Activated naive CD4-positive, alpha-beta T cell treated with anti-CD3 and anti-CD28 coated beads, Interleukin-2, amount 10 ng/mL, durations not matched to agents 7 days and 5 days (primary cell): ENCODE measurements around the gene ATL2.

Experiments
- CTCF ChIA-PET: fragments of 350-600 bp; sonication (Branson Sonifier 250); formaldehyde crosslinking; loops from one replicate; lab custom pipeline; 2021; ENCODE audit warnings: antibody characterized with exemption; lab: Charles Lee
- DNase-seq: peaks from one replicate; pipeline ENCODE4 v3.0.0-alpha.2; 2020
- H3K27ac Mint-ChIP-seq: one replicate; pipeline ENCODE4 v1.8.0; 2021; ENCODE audit warnings: mild to moderate bottlenecking, moderate library complexity, mixed read lengths
- H3K27me3 Mint-ChIP-seq: one replicate; pipeline ENCODE4 v1.8.0; 2021; ENCODE audit warnings: mild to moderate bottlenecking, mixed read lengths
- H3K36me3 Mint-ChIP-seq: one replicate; pipeline ENCODE4 v1.8.0; 2021; ENCODE audit warnings: mixed read lengths
- H3K4me1 Mint-ChIP-seq: one replicate; pipeline ENCODE4 v1.8.0; 2021; ENCODE audit warnings: mixed read lengths
- H3K4me3 Mint-ChIP-seq: one replicate; pipeline ENCODE4 v1.8.0; 2021; ENCODE audit warnings: mild to moderate bottlenecking, moderate library complexity, mixed read lengths
- H3K9me3 Mint-ChIP-seq: one replicate; pipeline ENCODE4 v1.8.0; 2021; ENCODE audit warnings: mixed read lengths

The ATL2 gene

DNA sequence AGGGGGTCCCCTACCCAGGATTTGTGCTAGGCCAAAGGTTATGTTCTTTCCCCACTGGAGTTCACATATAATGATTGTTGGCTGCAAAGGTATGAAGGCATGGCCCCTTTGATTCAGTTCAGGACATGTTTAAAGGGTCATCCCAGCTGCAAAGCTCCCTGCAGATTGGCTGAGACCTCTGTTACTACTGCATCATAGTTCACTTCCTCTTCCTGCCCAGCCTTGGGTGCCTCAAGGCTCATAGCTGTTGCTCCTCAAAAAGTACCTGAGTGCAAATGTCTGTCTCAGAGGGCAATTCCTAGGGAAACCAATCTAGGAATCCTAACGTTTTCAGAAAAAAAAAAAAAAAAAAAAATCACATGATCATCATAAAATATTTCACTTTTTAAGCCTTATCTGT lies 125.1 kb downstream of the ATL2 start:
- DNase-seq: no peak
- Mint-ChIP-seq H3K36me3 (no peaks in the 10 kb centered on the region), H3K27me3 (peaks cover 13% of the 10 kb centered on the region), H3K27ac (no peak overlapping the region), H3K9me3 (no peaks in the 10 kb centered on the region), H3K4me1 (no peaks in the 10 kb centered on the region), H3K4me3 (no peak overlapping the region)
- CTCF ChIA-PET: interaction anchor here (0.5 to 1.3 kb wide), 2 partner anchors 14 to 285 kb away, joined by 3 to 5 read pairs; no protein-coding TSS in a partner anchor

DNA sequence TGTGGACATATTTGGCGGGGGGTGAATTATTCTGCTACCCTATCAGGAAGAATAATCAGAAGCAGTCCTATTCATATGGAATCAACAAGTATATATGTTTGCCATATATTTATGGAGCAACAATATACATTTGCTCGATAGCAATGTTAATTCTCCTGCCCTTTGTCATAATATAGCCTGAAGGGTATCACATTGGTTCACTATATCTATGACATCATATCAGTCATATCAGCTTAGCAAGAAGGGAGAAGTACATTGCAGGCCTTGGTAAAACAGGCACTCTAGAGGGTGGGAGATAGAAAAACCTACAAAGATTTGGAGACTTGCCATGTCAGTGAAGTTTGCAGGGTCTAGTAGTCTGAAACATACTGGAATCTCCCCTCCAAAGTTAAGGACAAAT lies 128.4 kb downstream of the ATL2 start:
- Mint-ChIP-seq H3K9me3 (no peaks in the 10 kb centered on the region), H3K36me3 (no peaks in the 10 kb centered on the region), H3K4me3 (no peak overlapping the region), H3K27ac (no peak overlapping the region), H3K4me1 (no peaks in the 10 kb centered on the region), H3K27me3 (peaks cover 16% of the 10 kb centered on the region)
- DNase-seq: no peak
- CTCF ChIA-PET: no interaction called here

DNA sequence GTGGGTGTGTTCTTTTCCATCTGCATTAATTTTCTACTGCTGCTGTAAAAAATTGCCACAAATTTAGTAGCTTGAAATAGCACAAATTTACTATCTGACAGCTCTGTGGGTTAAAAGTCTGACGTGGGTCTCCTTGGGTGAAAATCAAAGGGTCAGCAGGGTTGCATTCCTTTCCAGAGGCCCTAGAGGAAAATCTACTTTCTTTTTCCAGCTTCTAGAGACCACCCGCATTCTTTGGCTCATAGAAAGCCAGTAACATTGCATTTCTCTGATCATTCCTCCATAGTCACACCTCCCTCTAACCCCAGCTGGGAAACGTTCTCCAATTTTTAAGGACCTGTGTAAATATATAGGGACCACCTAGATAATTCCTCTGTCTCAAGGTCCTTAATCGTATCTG lies 128.8 kb downstream of the ATL2 start:
- DNase-seq: no peak
- CTCF ChIA-PET: no interaction called here
- Mint-ChIP-seq H3K4me3 (no peak overlapping the region), H3K36me3 (no peaks in the 10 kb centered on the region), H3K9me3 (no peaks in the 10 kb centered on the region), H3K27ac (no peak overlapping the region), H3K4me1 (no peaks in the 10 kb centered on the region), H3K27me3 (peaks cover 16% of the 10 kb centered on the region)

DNA sequence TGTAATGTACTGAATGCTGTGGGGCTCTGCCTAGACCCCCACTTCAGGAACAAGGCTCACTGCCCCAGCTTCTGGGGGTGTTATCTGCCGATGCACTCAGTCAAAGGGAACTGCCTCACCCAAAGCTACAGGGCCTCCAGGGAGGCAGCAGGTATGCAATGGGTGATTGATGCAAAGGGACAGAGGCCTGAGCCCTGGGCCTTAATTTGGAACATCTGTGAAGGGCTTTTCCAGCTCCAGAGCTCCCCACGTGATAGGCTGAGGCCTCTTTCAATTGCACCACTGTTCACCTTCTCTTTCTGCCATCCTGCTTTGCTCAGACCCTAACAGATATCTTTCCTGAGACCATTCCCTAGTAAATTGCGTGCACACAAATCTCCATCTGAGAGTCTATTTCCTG lies 131.0 kb downstream of the ATL2 start:
- H3K27me3 Mint-ChIP-seq: peaks cover 8% of the 10 kb centered on the region
- no peak overlapping the region for H3K4me3 Mint-ChIP-seq
- H3K27ac Mint-ChIP-seq: no peak overlapping the region
- DNase-seq: no peak
- H3K4me1 Mint-ChIP-seq: no peaks in the 10 kb centered on the region
- H3K9me3 Mint-ChIP-seq: no peaks in the 10 kb centered on the region
- CTCF ChIA-PET: interaction anchor here (1.5 kb wide), 1 partner anchor 262 kb away, joined by 3 read pairs; no protein-coding TSS in a partner anchor
- H3K36me3 Mint-ChIP-seq: no peaks in the 10 kb centered on the region

DNA sequence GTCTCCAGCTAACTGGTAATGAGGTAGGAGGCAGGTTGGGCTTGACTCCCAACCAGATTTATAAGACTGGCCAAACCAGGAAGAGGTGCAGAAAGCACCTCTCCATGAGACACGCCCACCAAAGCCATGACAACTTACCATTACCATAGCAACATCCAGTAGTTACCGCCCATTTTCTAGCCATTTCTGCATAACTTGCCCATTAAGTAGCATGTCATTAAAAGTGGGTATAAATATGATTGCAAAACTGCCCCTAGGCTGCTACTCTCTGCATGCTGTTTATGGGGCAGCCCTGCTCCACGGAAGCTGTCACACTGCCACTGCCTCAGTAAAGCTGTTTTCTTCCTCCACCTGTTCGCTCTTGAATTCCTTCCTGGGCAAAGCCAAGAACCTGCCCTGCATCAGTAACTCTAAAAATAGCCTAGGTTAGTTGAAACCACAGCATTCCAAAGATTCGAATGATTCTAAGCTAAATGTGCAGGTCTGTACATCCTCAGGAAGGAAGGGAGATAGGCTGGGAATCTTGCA lies 131.9 kb downstream of the ATL2 start:
- Mint-ChIP-seq H3K9me3 (no peaks in the 10 kb centered on the region), H3K27me3 (peaks cover 12% of the 10 kb centered on the region), H3K4me3 (no peak overlapping the region), H3K4me1 (no peaks in the 10 kb centered on the region), H3K36me3 (no peaks in the 10 kb centered on the region), H3K27ac (no peak overlapping the region)
- CTCF ChIA-PET: interaction anchor here (1.5 kb wide), 1 partner anchor 263 kb away, joined by 3 read pairs; no protein-coding TSS in a partner anchor
- DNase-seq: no peak

DNA sequence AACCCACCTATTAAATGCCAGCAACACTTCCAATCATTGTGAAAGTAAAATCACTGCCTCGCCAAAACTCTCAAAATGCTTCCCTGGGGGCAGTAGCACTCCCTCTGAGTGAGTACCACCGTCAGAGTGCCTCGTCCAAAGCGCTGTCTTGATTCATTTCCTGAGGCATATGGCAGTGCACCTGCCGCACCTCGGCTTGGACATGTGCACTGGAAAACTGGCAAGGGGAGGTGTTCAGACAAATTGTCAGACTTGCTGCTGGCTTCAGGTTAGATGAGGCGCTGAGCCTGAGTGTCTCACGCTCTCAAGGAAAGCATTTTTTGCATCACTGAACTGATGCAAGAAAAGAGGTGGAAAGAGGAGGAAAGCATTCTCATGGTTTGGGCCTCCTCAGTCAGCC lies 132.8 kb downstream of the ATL2 start:
- no peaks in the 10 kb centered on the region for H3K36me3 Mint-ChIP-seq
- H3K27ac Mint-ChIP-seq: no peak overlapping the region
- no peak for DNase-seq
- H3K4me1 Mint-ChIP-seq: no peaks in the 10 kb centered on the region
- CTCF ChIA-PET: no interaction called here
- no peaks in the 10 kb centered on the region for H3K9me3 Mint-ChIP-seq
- no peak overlapping the region for H3K4me3 Mint-ChIP-seq
- H3K27me3 Mint-ChIP-seq: peaks cover 15% of the 10 kb centered on the region
